OCI-LY7 (cell line): ENCODE results near the gene DHX38. TPM values are rescaled to one million over a fixed set of nuclear protein-coding genes. Genes with fewer than 3 reads are reported as not detected.

Experiments used
- BruUV-seq: library from RNA; stranded (reverse); fragments of 400-500 nt; replicated peaks from 2 replicates; lab custom pipeline; 2021; lab: Mats Ljungman, UMichigan
- CTCF ChIA-PET: fragments of 300-600 bp; sonication (Branson Sonifier 250); formaldehyde crosslinking; loops from one replicate; lab custom pipeline; 2022; ENCODE audit warnings: antibody characterized with exemption; ENCODE audit not compliant: unreplicated experiment; lab: Charles Lee
- POLR2A ChIA-PET: fragments of 300-600 bp; sonication (Branson Sonifier 250); formaldehyde crosslinking; loops from one replicate; lab custom pipeline; 2022; ENCODE audit warnings: antibody characterized with exemption; lab: Charles Lee
- DNase-seq: peaks from one replicate; pipeline ENCODE4 v3.0.0-alpha.2; 2015; ENCODE audit warnings: low spot score
- H2AFZ ChIP-seq: fragments of 200-600 bp; sonication (generic), shearing (Covaris generic); 2 replicates; pipeline ENCODE4 v1.6.1; 2014; ENCODE audit warnings: mild to moderate bottlenecking, antibody characterized with exemption, low read length, moderate library complexity
- H3K27ac ChIP-seq: fragments of 200-600 bp; sonication (generic); 2 replicates; pipeline ENCODE4 v1.5.1; 2014; ENCODE audit warnings: mixed run types, low read depth, mild to moderate bottlenecking, moderate library complexity, low read length, inconsistent platforms; ENCODE audit not compliant: poor library complexity, severe bottlenecking
- H3K36me3 ChIP-seq: fragments of 200-600 bp; sonication (generic); 2 replicates; pipeline ENCODE4 v1.6.1; 2014; ENCODE audit warnings: mild to moderate bottlenecking, antibody characterized with exemption, low read length, moderate library complexity, mixed read lengths; ENCODE audit not compliant: insufficient read depth
- H3K4me1 ChIP-seq: fragments of 200-600 bp; sonication (generic); 2 replicates; pipeline ENCODE4 v1.5.1; 2014; ENCODE audit warnings: mild to moderate bottlenecking, low read length; ENCODE audit not compliant: insufficient read depth, poor library complexity, severe bottlenecking
- H3K4me2 ChIP-seq: fragments of 200-600 bp; sonication (generic); 2 replicates; pipeline ENCODE4 v1.6.1; 2014; ENCODE audit warnings: mild to moderate bottlenecking, low read length
- H3K4me3 ChIP-seq: fragments of 200-600 bp; sonication (generic); 2 replicates; pipeline ENCODE4 v1.5.1; 2014; ENCODE audit warnings: mild to moderate bottlenecking, low read depth, low read length; ENCODE audit not compliant: poor library complexity, severe bottlenecking
- H3K79me2 ChIP-seq: fragments of 200-600 bp; sonication (generic); 2 replicates; pipeline ENCODE4 v1.6.1; 2016; ENCODE audit warnings: low read depth, mild to moderate bottlenecking, low read length, moderate library complexity, mixed read lengths; ENCODE audit not compliant: insufficient read depth
- H3K9me2 ChIP-seq: fragments of 200-600 bp; sonication (generic); 2 replicates; pipeline ENCODE4 v1.6.1; 2016; ENCODE audit warnings: mild to moderate bottlenecking, low read length, mixed read lengths; ENCODE audit not compliant: insufficient read depth
- H3K9me3 ChIP-seq: fragments of 200-600 bp; sonication (generic); 2 replicates; pipeline ENCODE4 v1.6.1; 2014; ENCODE audit warnings: mild to moderate bottlenecking, mixed run types, low read length, mixed read lengths
- H4K20me1 ChIP-seq: fragments of 200-600 bp; sonication (generic); 2 replicates; pipeline ENCODE4 v1.6.1; 2014; ENCODE audit warnings: mild to moderate bottlenecking, antibody characterized with exemption, low read length, moderate library complexity, mixed read lengths; ENCODE audit not compliant: insufficient read depth
- EZH2phosphoT487 ChIP-seq: fragments of 200-600 bp; sonication (generic); IDR thresholded peaks from 2 replicates; pipeline ENCODE4 v1.6.1; 2018; ENCODE audit warnings: low read depth, borderline replicate concordance, mild to moderate bottlenecking, mixed run types, antibody characterized with exemption, low read length, moderate library complexity, mixed read lengths
- intact Hi-C: fragments of 100-400 bp; cut with micrococcal nuclease; formaldehyde crosslinking; loops from one replicate; pipeline ENCODE4 v1.10.0; 2022; ENCODE audit not compliant: unreplicated experiment
- total RNA-seq, 2 experiments: library from RNA; depleted of rRNA in 1 of 2; stranded (reverse); fragments of >200 nt in 1 of 2; shearing (Covaris generic) in 1 of 2; gene quantifications; 2 replicates each; pipeline ENCODE4 v1.2.3, GENCODE V29; 2014 to 2022
- TF ChIP-seq, protein P1 (sequence below): fragments of 200-600 bp; sonication (generic); conservative IDR thresholded peaks from 2 replicates; pipeline ENCODE4 v1.5.1; 2014; ENCODE audit warnings: mild to moderate bottlenecking, antibody characterized with exemption, low read length, moderate library complexity, mixed read lengths

The DHX38 gene
- total RNA-seq, 2 experiments from 2014 or later, result 56.6 to 86.5 TPM

DNA sequence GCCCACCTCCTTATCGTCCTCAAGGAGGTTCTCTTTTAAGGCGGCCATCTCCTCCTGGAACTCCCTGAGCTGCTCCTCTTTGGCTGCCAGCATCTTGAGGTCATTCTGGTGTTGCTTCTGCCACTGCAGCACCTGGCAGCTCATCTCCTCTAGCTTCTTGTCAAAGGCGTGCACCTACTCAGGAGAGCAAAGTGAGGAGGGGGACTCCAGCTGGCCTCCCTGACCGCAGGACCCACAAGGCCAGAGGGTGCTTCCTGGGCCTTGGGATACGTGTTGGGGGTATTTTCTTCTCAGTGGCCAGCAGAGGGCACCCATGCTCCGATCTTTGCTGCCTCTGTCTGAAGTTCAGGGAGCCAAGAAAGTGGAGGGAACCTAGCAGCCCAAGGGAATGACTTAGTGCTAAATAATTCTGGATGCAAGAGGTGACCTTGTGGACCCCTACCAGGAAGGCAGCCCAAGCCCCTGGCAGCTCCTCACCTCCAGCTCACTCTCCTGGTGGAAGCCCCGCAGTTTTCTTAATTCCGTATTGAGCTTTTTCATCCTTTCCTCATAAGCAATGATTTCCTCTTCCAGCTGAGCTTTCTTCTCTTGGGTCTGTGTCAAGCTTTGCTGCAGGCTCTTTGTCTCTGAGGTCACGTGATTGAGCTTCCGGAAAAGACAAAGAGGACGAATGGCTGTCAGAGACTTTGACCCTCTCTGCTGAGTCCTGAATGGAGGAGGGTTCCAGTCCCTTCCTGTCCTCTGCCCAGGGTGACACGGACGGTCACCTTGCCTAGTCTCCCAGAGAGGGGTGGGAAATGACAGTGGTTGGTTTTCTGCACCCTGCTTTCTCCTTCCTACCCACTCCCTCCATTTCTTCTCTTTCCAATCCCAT lies 31.4 kb downstream of the DHX38 start:
- no peak overlapping the region for H3K4me3 ChIP-seq
- CTCF ChIA-PET, result interaction anchor here (0.6 kb wide), 1 partner anchor 1772 kb away, joined by 4 read pairs; no protein-coding TSS in a partner anchor
- H3K9me2 ChIP-seq, result no peaks in the 10 kb centered on the region
- H4K20me1 ChIP-seq, result no peaks in the 10 kb centered on the region
- TF ChIP-seq, protein P1, sequence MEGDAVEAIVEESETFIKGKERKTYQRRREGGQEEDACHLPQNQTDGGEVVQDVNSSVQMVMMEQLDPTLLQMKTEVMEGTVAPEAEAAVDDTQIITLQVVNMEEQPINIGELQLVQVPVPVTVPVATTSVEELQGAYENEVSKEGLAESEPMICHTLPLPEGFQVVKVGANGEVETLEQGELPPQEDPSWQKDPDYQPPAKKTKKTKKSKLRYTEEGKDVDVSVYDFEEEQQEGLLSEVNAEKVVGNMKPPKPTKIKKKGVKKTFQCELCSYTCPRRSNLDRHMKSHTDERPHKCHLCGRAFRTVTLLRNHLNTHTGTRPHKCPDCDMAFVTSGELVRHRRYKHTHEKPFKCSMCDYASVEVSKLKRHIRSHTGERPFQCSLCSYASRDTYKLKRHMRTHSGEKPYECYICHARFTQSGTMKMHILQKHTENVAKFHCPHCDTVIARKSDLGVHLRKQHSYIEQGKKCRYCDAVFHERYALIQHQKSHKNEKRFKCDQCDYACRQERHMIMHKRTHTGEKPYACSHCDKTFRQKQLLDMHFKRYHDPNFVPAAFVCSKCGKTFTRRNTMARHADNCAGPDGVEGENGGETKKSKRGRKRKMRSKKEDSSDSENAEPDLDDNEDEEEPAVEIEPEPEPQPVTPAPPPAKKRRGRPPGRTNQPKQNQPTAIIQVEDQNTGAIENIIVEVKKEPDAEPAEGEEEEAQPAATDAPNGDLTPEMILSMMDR, result peak; percentile 91
- TF ChIP-seq EZH2phosphoT487, result no peak
- no TSS peak for BruUV-seq
- H3K36me3 ChIP-seq, result no peaks in the 10 kb centered on the region
- no peaks in the 10 kb centered on the region for H3K79me2 ChIP-seq
- no peak overlapping the region for H3K27ac ChIP-seq
- H2AFZ ChIP-seq, result peak overlapping the region; percentile 1; the same call in 1 of the 2 replicates
- no peak overlapping the region for H3K4me2 ChIP-seq
- POLR2A ChIA-PET, result interaction anchor here (0.5 to 1.0 kb wide), 2 partner anchors 14 to 231 kb away, joined by 3 to 6 read pairs; no protein-coding TSS in a partner anchor
- H3K4me1 ChIP-seq, result no peaks in the 10 kb centered on the region
- intact Hi-C loops, result loop anchor here (1.0 to 10.0 kb wide), 2 partner anchors 280 to 342 kb away; no protein-coding TSS in a partner anchor
- peak; percentile 66 for DNase-seq
- H3K9me3 ChIP-seq, result no peaks in the 10 kb centered on the region

- Histone ChIP-seq H3K4me2 (no peak overlapping the region), H3K9me3 (no peaks in the 10 kb centered on the region), H3K9me2 (no peaks in the 10 kb centered on the region), H3K27ac (no peak overlapping the region), H3K4me1 (no peaks in the 10 kb centered on the region), H3K36me3 (no peaks in the 10 kb centered on the region), H4K20me1 (no peaks in the 10 kb centered on the region), H2AFZ (no peak overlapping the region), H3K4me3 (no peak overlapping the region), H3K79me2 (no peaks in the 10 kb centered on the region)
- no TSS peak for BruUV-seq
- intact Hi-C loops, result loop anchor here (1.0 to 10.0 kb wide), 2 partner anchors 279 to 341 kb away; no protein-coding TSS in a partner anchor
- ChIA-PET CTCF (interaction anchor here (0.7 kb wide), 1 partner anchor 9 kb away, joined by 3 read pairs; no protein-coding TSS in a partner anchor), POLR2A (interaction anchor here (0.5 kb wide), 2 partner anchors 9 to 230 kb away, joined by 3 to 4 read pairs; no protein-coding TSS in a partner anchor)
- TF ChIP-seq EZH2phosphoT487, result no peak
- DNase-seq, result no peak
Measured at GRCh38 chr16:72125635-72126428, 32.2 kb downstream of the DHX38 start.

DNA sequence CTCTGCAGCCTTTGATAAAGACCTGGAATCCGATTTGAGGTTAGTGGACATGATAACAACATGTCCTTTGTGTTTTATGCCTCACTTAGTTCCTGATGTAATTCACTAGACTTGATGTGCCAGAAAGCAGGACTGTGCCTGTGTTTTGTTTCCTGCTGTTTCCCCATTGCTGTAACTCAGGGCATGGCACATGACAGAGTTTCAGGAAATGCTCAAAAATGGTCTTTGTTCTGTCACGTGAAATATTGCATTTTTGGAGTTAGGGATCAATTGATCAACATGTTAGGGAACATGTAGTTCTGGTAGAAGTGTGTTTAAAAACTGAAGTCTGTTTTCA lies 32.8 kb downstream of the DHX38 start:
- Histone ChIP-seq H2AFZ (no peak overlapping the region), H4K20me1 (no peaks in the 10 kb centered on the region), H3K4me3 (no peak overlapping the region), H3K4me1 (no peaks in the 10 kb centered on the region), H3K9me2 (no peaks in the 10 kb centered on the region), H3K36me3 (no peaks in the 10 kb centered on the region), H3K27ac (no peak overlapping the region), H3K9me3 (no peaks in the 10 kb centered on the region), H3K4me2 (no peak overlapping the region), H3K79me2 (no peaks in the 10 kb centered on the region)
- CTCF ChIA-PET, result interaction anchor here (0.7 kb wide), 1 partner anchor 8 kb away, joined by 3 read pairs; no protein-coding TSS in a partner anchor
- intact Hi-C loops, result loop anchor here (10.0 kb wide), 1 partner anchor 278 kb away; no protein-coding TSS in a partner anchor
- no TSS peak for BruUV-seq
- POLR2A ChIA-PET, result interaction anchor here (0.5 kb wide), 1 partner anchor 9 kb away, joined by 4 read pairs; no protein-coding TSS in a partner anchor
- TF ChIP-seq EZH2phosphoT487, result no peak
- TF ChIP-seq, protein P1, result no peak
- no peak for DNase-seq
